HAP-1 (cell line): Measurements from ENCODE around the gene YRDC.

ENCODE experiments used
- DNase-seq, 2 experiments: peaks; one replicate each; pipeline ENCODE4 v3.0.0-alpha.2; 2016 to 2020; ENCODE audit warnings: low spot score in 2 of 2
- H3K27me3 ChIP-seq: fragments of 250-450 bp; sonication (Bioruptor Pico); 2 replicates; pipeline ENCODE4 v1.5.1; 2020; ENCODE audit warnings: low read depth, mild to moderate bottlenecking, moderate library complexity
- H3K36me3 ChIP-seq: fragments of 250-450 bp; sonication (Bioruptor Pico); replicated peaks from 2 replicates; pipeline ENCODE4 v1.5.1; 2020; ENCODE audit warnings: mild to moderate bottlenecking
- H3K4me1 ChIP-seq: fragments of 250-450 bp; sonication (Bioruptor Pico); 2 replicates; pipeline ENCODE4 v1.5.1; 2020; ENCODE audit warnings: mild to moderate bottlenecking
- H3K4me3 ChIP-seq: fragments of 250-450 bp; sonication (Bioruptor Pico); 2 replicates; pipeline ENCODE4 v1.5.1; 2020; ENCODE audit warnings: mild to moderate bottlenecking, moderate library complexity
- H3K9me3 ChIP-seq: fragments of 250-450 bp; sonication (Bioruptor Pico); 2 replicates; pipeline ENCODE4 v1.5.1; 2020; ENCODE audit warnings: mild to moderate bottlenecking, moderate library complexity
- in situ Hi-C: fragments of 300-500 bp; cut with MboI; formaldehyde crosslinking; loops from 3 replicates; pipeline ENCODE4 v1.14.3; 2020; ENCODE audit warnings: low sequenced_read_pairs, inconsistent platforms, mixed read lengths

YRDC gene

DNA sequence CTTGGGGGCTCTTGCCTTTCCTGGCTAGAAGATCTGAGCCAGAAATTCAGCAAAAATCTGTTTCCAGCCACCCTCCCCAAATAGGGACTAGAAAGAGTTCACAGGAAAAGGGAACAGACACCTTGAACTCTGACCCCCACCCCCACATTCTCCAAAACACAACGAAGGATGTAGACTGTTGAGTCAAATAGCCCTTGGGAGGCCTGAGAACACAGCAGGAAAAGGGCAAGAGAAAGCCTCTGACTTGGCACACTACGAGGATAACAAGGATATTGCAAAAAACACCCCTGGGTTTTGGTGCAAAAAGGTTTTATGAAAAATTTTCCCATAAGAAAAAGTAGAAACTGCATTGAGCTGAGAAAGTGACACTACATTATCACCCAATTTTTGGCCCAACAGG, 1.9 kb upstream of the YRDC start:
- H3K27me3 ChIP-seq: no peaks in the 10 kb centered on the region
- no peaks in the 10 kb centered on the region for H3K9me3 ChIP-seq
- peaks cover 29% of the 10 kb centered on the region for H3K36me3 ChIP-seq
- no peak for DNase-seq
- in situ Hi-C loops: loop anchor here (5.0 kb wide), 1 partner anchor 47 kb away; the partner anchor contains the start of gene MTF1
- H3K4me1 ChIP-seq: peaks cover 11% of the 10 kb centered on the region
- no peak overlapping the region for H3K4me3 ChIP-seq

GRCh38 chr1:37808369-37809319, 636 bp upstream of the YRDC start:
- in situ Hi-C loops: loop anchor here (5.0 kb wide), 1 partner anchor 49 kb away; the partner anchor contains the start of gene MTF1
- Histone ChIP-seq H3K27me3 (no peaks in the 10 kb centered on the region), H3K4me1 (peaks cover 11% of the 10 kb centered on the region), H3K9me3 (no peaks in the 10 kb centered on the region), H3K36me3 (peaks cover 37% of the 10 kb centered on the region), H3K4me3 (peak overlapping the region; percentile 79)
- peak; percentile 46 to 82 for DNase-seq

DNA sequence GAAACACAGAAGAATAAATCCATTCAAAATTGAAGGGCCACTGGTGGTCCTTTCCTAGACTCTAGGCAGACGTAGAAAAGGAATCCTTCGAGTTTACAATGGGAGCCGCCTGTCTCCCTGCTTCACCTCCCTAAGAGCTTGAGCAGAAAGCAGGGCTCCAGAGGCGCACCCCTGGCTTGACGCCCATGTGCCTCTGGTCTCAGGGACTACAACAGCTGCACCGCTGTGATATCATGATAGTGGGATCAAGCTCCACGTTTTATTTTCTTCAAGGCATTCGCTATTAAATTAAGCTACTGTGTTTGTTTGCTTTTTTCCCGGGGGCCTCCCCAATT, 821 bp downstream of the YRDC start:
- in situ Hi-C loops: loop anchor here (5.0 kb wide), 1 partner anchor 50 kb away; the partner anchor contains the start of gene MTF1
- Histone ChIP-seq H3K4me1 (peaks cover 11% of the 10 kb centered on the region), H3K9me3 (no peaks in the 10 kb centered on the region), H3K27me3 (no peaks in the 10 kb centered on the region), H3K4me3 (peak overlapping the region; percentile 79), H3K36me3 (peaks cover 50% of the 10 kb centered on the region)
- DNase-seq: no peak

DNA sequence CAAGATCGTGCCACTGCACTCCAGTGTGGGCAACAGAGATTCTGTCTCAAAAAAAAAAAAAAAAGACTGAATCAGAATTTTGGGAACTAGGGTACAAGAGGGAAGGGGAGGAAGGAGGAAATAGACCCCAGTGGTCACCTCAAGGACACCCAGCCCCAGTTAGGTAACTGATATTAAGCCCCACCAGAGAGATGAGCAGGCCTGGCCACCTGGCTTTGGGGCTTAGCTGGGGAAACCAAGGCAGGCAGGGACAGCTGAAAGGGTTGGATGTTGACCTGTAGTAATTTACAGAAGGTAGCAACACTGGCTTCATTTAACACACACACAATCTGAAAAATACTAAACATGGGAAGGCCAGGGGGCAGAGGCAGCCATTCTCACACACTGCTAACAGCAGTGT, 5.6 kb downstream of the YRDC start:
- Histone ChIP-seq H3K4me3 (no peak overlapping the region), H3K27me3 (no peaks in the 10 kb centered on the region), H3K4me1 (0 out of 2 replicates have a peak, but pooled peaks cover 6% of the 10 kb centered on the region), H3K9me3 (no peaks in the 10 kb centered on the region), H3K36me3 (peaks cover 56% of the 10 kb centered on the region)
- in situ Hi-C loops: no loop called here
- DNase-seq: no peak

DNA sequence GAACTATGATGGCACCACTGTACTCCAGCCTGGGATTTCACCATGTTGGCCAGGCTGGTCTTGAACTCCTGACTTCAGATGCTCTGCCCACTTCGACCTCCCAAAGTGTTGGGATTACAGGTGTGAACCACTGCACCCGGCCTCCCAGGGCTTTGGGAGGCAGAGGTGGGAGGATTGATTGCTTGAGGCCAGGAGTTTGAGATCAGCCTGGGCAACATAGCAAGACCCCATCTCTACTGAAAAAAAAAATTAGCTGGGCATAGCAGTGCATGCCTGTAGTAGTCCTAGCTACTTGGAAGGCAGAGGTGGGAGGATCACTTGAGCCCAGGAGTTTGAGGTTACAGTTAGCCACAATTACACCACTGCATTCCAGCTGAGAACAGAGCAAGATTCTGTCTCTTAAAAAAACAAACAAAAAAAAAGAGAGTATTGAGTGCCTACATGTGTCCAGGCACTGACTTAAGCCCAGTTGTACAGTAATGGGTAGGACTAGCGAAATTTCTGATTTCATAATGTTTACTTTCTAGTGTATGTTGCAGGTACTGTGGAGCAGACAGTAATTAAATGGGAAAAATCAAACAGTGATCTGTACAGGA, 10.2 kb downstream of the YRDC start:
- no peaks in the 10 kb centered on the region for H3K9me3 ChIP-seq
- no peaks in the 10 kb centered on the region for H3K4me1 ChIP-seq
- in situ Hi-C loops: no loop called here
- no peak overlapping the region for H3K4me3 ChIP-seq
- no peaks in the 10 kb centered on the region for H3K27me3 ChIP-seq
- H3K36me3 ChIP-seq: peaks cover 14% of the 10 kb centered on the region
- DNase-seq: no peak

DNA sequence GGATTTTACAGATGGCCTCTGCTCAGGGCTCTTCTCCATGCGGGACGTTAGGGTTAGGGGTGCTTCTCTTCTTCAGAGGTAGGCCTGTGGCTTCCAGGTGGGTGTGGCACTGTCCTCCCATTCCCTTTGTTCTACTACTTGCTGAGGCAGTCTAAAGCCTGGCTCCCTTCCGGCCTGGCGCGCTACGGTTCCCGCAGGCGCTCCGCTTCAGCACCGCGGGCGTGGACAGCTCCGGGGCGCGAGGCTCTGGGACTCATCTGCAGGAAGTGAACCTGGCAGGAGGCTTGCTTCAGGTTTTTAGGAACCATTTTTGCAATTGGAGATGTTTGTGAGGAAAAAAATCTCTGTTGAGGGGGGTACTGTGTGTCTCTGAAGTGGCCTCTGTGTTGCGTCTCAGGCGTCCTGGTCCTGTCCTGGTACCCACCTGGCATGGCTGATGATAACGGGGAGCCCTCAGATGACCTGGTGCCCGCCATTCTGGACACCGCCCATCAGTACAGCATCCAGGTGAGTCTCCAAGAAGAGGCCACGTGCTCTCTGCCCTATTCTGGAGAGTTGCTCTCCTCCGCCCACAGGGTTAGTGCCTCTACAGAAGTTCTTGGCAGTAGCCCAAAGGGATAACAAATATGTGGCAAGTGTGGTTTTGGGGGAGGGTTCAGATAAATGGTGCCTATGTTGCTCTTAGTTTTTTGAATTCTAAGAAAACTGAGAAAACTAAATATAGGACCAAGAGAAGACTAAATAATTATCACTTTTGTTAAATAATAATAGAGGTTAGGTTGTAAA, 12.5 kb downstream of the YRDC start:
- in situ Hi-C loops: no loop called here
- H3K27me3 ChIP-seq: no peaks in the 10 kb centered on the region
- no peak overlapping the region for H3K4me3 ChIP-seq
- no peaks in the 10 kb centered on the region for H3K9me3 ChIP-seq
- peak; percentile 64 to 84 for DNase-seq
- 0 out of 2 replicates have a peak, but pooled peaks cover 2% of the 10 kb centered on the region for H3K36me3 ChIP-seq
- H3K4me1 ChIP-seq: no peaks in the 10 kb centered on the region

- no peak for DNase-seq
- H3K9me3 ChIP-seq: no peaks in the 10 kb centered on the region
- no peaks in the 10 kb centered on the region for H3K36me3 ChIP-seq
- no peaks in the 10 kb centered on the region for H3K27me3 ChIP-seq
- in situ Hi-C loops: no loop called here
- H3K4me1 ChIP-seq: no peaks in the 10 kb centered on the region
- peak overlapping the region; percentile 23 for H3K4me3 ChIP-seq
Measured at GRCh38 chr1:37794372-37795339, 13.4 kb downstream of the YRDC start.

DNA sequence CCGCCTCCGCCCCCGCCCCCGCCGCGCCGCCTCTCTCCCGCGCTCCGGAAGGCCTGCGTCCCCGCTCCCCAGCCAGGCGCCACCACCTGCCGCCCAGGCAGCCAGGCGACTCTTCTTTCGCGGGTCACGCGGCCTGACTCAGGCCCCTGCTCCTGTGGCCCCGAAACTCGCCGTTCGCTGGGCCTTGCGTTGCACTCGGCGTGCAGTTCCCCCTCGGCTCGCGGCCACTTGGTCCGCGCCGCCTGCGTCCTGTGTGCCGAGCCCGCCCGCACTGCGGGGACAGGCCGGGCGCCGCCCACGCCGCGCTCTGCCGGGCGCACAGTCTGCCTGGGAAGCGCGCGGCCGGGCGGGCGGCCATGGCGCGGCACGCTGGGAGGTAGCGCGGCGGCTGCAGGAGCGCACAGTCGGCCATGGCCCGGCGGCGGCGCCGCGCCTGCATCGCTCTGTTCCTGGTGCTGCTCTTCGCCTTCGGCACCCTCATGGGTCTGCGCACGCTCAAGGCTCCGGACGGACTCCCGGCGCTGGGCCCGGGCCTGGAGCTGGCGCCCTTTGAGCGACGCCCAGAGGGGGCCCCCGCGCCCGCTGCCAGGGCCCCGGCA, 14.1 kb downstream of the YRDC start, which contains the start of gene MANEAL:
TSS of gene MANEAL (plus strand) at position 75 of the 599 bp plus-strand sequence. CDS start at position 411, 336 bp downstream.
- Histone ChIP-seq H3K36me3 (no peaks in the 10 kb centered on the region), H3K9me3 (no peaks in the 10 kb centered on the region), H3K4me1 (no peaks in the 10 kb centered on the region), H3K27me3 (no peaks in the 10 kb centered on the region), H3K4me3 (peak within 1 kb of the TSS; percentile 23)
- in situ Hi-C loops: no loop called here
- peak; percentile 21 to 62 for DNase-seq

DNA sequence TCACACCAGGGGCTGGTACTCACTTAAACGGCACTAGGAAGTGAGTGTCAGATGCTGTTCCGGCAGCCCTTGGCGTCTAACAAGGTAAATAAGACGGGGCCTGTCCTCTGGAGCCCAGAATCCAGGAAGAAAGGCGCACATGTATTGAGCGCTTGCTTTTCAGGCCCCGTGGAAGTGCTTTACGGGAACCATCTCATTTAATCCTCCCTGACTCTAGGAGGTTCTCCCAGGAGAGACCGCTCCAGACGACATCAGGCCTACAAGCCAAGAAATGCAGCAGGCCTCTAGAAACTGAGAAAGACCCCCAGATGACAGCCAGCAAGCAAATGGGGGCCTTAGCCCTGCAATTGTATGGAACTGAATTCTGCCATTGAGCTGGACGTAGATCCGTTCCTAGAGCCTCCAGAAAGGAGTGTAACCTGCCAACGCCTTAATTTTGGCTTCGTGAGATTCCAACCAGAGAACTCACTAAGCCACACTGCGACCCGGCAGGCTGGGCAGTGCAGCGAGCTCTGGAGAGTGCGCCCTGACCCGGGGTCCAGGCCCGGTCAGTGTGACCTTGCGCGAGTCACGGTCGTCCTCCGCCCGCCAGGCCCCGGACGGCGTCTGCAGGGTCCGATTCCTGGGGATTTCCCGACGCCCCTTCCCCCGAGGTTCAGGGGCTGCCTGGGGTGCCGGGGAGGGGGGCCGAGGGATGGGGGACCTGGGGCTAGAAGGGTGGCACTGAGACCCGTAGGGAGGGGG, 14.9 kb downstream of the YRDC start:
- H3K4me1 ChIP-seq: no peaks in the 10 kb centered on the region
- no peaks in the 10 kb centered on the region for H3K36me3 ChIP-seq
- in situ Hi-C loops: no loop called here
- DNase-seq: no peak
- H3K4me3 ChIP-seq: no peak overlapping the region
- H3K27me3 ChIP-seq: no peaks in the 10 kb centered on the region; the same call in 1 of the 2 replicates
- no peaks in the 10 kb centered on the region for H3K9me3 ChIP-seq

DNA sequence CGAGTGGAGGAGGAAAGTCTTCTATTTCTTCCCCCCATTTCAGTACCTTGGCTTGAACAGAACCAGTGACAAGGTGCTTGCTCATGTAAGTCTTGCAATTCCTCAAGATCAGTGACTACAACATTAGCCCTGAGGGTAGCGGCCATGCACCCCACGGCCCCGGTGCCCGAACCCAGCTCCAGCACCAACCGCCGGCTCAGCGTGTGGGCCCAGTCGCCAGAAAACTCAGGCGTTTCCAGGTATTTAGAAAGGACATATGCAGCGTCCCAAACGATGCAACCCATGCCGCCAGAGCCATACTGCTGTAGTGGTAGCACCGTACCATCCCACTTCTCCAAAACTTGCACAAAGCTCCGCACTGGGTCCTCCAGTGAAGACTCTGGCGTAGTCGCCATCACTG, 25.5 kb downstream of the YRDC start:
- Histone ChIP-seq H3K4me1 (no peaks in the 10 kb centered on the region), H3K36me3 (no peaks in the 10 kb centered on the region), H3K9me3 (no peaks in the 10 kb centered on the region), H3K4me3 (no peak overlapping the region), H3K27me3 (peaks cover 7% of the 10 kb centered on the region)
- DNase-seq: no peak
- in situ Hi-C loops: no loop called here

DNA sequence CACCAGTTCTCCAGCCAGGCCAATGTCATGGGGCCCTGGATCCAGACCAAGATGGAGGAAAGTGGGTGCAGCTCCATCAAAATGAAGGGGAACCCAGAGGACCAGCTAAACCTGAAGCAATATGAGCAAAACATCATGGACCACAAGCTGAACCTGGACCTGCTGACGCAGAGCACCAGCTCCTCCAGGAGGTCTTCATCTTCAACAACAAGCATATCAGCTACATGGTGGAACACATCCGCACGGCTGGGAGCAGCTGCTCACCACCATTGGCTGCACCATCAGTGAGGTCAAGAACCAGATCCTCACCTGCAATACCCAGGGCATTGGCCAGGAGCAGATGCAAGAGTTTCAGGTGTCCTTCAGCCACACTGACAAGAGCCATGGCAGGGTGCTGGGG, 29.4 kb downstream of the YRDC start:
- H3K36me3 ChIP-seq: no peaks in the 10 kb centered on the region
- in situ Hi-C loops: no loop called here
- H3K4me1 ChIP-seq: no peaks in the 10 kb centered on the region
- no peak overlapping the region for H3K4me3 ChIP-seq
- H3K9me3 ChIP-seq: no peaks in the 10 kb centered on the region
- H3K27me3 ChIP-seq: peaks cover 5% of the 10 kb centered on the region
- DNase-seq: no peak

GRCh38 chr1:37776946-37777516, 31.0 kb downstream of the YRDC start:
- no peaks in the 10 kb centered on the region for H3K4me1 ChIP-seq
- no peak for DNase-seq
- no peaks in the 10 kb centered on the region; the same call in 1 of the 2 replicates for H3K27me3 ChIP-seq
- in situ Hi-C loops: no loop called here
- no peak overlapping the region for H3K4me3 ChIP-seq
- H3K36me3 ChIP-seq: no peaks in the 10 kb centered on the region
- no peaks in the 10 kb centered on the region for H3K9me3 ChIP-seq
